ENCODE data around the gene ADAM22.

DNA sequence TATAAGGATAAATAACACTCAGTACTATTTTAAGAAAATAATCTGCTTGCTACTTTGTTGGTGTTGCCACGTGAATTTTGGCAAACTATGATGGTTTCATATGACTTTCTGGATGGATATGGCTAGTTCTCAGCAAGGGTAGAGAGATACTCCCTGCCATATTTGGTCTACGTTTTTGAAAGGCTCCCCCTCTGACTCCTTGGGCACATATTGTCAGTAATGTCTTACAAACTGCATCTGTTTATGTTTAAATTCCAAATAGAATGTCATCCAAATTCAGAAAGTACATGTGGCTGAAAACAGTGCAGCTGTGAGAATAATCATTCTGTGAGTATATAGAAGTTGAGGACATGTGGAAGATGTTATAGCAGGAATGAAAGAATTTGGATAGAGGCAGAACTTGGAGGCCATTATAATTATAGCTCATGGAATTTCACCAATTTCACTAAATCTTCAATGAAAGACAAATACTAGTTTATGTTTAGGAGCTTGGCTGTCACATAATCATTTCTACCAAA lies 178.0 kb downstream of the ADAM22 start:
- TF ChIP-seq, protein P1, sequence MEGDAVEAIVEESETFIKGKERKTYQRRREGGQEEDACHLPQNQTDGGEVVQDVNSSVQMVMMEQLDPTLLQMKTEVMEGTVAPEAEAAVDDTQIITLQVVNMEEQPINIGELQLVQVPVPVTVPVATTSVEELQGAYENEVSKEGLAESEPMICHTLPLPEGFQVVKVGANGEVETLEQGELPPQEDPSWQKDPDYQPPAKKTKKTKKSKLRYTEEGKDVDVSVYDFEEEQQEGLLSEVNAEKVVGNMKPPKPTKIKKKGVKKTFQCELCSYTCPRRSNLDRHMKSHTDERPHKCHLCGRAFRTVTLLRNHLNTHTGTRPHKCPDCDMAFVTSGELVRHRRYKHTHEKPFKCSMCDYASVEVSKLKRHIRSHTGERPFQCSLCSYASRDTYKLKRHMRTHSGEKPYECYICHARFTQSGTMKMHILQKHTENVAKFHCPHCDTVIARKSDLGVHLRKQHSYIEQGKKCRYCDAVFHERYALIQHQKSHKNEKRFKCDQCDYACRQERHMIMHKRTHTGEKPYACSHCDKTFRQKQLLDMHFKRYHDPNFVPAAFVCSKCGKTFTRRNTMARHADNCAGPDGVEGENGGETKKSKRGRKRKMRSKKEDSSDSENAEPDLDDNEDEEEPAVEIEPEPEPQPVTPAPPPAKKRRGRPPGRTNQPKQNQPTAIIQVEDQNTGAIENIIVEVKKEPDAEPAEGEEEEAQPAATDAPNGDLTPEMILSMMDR (IDR thresholded peaks at IDR 0.05), result no peak
- no peak for TF ChIP-seq POLR2AphosphoS5 (IDR thresholded peaks at IDR 0.05)
